Nephron progenitor cell (in vitro differentiated cells): ENCODE measurements around the gene WFIKKN1.

ENCODE experiments used
- DNase-seq: peaks from one replicate; pipeline ENCODE4 v3.0.0; 2021
- H3K27ac Mint-ChIP-seq: 2 replicates; pipeline ENCODE4 v1.8.0; 2021; ENCODE audit warnings: mild to moderate bottlenecking, moderate library complexity, mixed read lengths
- H3K27me3 Mint-ChIP-seq: 2 replicates; pipeline ENCODE4 v1.8.0; 2021; ENCODE audit warnings: mild to moderate bottlenecking, low read depth, mixed read lengths; ENCODE audit not compliant: poor library complexity
- H3K36me3 Mint-ChIP-seq: 2 replicates; pipeline ENCODE4 v1.8.0; 2021; ENCODE audit warnings: low read depth, mixed read lengths
- H3K4me1 Mint-ChIP-seq: 2 replicates; pipeline ENCODE4 v1.8.0; 2021; ENCODE audit warnings: mixed read lengths
- H3K4me3 Mint-ChIP-seq: 2 replicates; pipeline ENCODE4 v1.8.0; 2021; ENCODE audit warnings: mild to moderate bottlenecking, moderate library complexity, mixed read lengths
- H3K9me3 Mint-ChIP-seq: 2 replicates; pipeline ENCODE4 v1.8.0; 2021; ENCODE audit warnings: mild to moderate bottlenecking, moderate library complexity, mixed read lengths
- TF ChIP-seq, protein P1 (sequence below): fragments of 200-600 bp; sonication (generic); IDR thresholded peaks from 2 replicates; pipeline ENCODE4 v1.5.0; 2021; ENCODE audit warnings: antibody characterized with exemption

Gene WFIKKN1

DNA sequence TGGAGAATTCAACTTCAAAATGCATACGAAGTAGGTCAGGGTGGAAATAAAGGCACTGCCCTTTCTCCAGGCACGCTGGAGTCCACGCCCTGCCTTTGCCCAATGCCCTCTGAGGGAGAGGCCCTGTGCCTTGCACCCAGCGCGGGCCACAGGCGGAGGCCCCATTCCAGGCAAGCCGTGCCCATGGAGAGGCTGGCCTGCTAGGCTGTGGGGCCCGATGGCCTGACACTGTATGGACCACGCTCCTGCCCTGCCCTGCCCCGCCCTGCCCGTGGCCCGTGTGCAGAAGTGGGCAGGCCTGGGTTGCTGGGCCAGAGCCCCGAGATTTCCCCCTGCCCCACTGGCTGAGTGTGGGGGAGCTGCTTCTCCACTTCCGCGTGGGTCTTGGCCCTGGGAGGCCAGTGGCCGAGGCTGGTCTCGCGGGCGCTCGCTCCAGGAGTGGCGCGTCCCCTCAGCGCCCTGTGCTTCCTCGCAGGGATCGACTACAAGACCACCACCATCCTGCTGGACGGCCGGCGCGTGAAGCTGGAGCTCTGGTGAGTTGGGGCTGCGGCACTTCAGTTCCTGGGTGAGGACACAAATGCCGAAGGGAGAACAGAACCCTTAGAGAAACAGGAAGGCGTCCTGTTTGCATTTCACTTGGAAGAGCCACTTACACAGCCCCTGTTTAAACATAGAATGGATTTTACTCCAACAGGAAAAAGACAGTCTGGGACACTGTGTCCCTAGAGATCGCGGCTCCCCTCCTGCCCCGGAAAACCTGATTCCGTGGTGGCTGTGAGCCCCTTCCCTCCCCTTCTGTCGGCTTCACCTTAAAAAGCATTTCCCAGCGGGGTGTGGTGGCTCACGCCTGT is 13.8 kb upstream of the WFIKKN1 start:
- Mint-ChIP-seq H3K4me3 (no peak overlapping the region), H3K27ac (peak overlapping the region; percentile 32)

DNA sequence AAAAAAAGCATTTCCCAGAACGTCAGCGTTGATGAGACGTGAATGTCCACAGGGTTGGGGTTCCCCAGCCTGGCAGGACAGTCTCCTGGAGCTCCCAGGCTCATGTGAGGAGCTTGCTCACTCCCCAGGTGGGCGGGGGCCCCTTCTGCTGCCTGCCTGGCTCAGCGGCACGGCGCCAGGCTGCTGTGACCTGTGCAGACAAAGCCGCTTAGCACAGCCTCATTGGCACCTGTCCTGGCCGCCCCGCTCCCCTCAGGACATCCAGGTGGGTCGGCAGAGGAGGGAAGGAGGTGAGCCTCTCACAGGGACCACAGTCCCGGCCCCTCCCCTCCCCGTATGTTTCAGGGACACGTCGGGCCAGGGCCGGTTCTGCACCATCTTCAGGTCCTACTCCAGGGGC is 12.9 kb upstream of the WFIKKN1 start:
- Mint-ChIP-seq H3K36me3 (peaks cover 27% of the 10 kb centered on the region), H3K4me3 (no peak overlapping the region), H3K27me3 (no peaks in the 10 kb centered on the region), H3K4me1 (peaks cover 28% of the 10 kb centered on the region), H3K27ac (no peak overlapping the region), H3K9me3 (peaks cover 19% of the 10 kb centered on the region)
- DNase-seq = no peak
- TF ChIP-seq, protein P1, sequence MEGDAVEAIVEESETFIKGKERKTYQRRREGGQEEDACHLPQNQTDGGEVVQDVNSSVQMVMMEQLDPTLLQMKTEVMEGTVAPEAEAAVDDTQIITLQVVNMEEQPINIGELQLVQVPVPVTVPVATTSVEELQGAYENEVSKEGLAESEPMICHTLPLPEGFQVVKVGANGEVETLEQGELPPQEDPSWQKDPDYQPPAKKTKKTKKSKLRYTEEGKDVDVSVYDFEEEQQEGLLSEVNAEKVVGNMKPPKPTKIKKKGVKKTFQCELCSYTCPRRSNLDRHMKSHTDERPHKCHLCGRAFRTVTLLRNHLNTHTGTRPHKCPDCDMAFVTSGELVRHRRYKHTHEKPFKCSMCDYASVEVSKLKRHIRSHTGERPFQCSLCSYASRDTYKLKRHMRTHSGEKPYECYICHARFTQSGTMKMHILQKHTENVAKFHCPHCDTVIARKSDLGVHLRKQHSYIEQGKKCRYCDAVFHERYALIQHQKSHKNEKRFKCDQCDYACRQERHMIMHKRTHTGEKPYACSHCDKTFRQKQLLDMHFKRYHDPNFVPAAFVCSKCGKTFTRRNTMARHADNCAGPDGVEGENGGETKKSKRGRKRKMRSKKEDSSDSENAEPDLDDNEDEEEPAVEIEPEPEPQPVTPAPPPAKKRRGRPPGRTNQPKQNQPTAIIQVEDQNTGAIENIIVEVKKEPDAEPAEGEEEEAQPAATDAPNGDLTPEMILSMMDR = no peak

More for the DNA sequence above, 13.8 kb upstream of the WFIKKN1 start:
- Mint-ChIP-seq H3K9me3 (peaks cover 19% of the 10 kb centered on the region), H3K4me1 (peaks cover 19% of the 10 kb centered on the region), H3K27me3 (no peaks in the 10 kb centered on the region), H3K36me3 (peaks cover 27% of the 10 kb centered on the region)
- DNase-seq = no peak
- TF ChIP-seq, protein P1 = no peak

DNA sequence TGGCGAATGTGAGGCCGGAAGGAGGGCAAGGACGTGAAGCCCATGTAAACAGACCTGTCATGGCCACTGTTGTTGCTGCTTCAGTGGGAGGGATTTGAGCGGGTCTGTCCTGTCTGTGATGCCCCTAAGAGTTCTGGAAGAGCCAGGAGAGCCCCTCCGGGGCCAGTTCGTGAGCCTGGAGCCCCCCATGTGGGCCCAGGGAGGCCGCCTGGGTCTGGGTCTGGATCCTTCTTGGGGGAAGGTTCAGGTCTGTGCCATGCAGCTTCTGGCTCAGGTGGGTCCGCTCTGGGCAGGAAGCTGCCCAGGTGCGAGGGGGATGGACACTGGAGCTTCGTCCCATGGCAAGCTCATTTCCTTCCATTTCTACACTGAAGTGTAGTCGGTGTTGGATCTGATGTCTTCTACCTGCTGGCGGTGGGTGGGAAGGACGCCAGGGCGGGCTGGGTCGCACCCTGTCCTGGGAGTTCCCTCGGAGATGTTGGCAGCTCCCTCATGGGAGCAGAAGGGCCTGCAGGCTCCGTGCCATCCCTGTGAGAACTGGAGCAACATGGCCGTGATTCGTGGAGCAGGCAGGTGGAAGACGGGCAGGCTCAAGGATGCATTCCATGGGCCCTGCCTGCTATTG is 11.2 kb upstream of the WFIKKN1 start:
- no peaks in the 10 kb centered on the region for H3K27me3 Mint-ChIP-seq
- peak overlapping the region; percentile 29 for H3K27ac Mint-ChIP-seq
- peaks cover 6% of the 10 kb centered on the region for H3K9me3 Mint-ChIP-seq
- no peak overlapping the region for H3K4me3 Mint-ChIP-seq
- peaks cover 42% of the 10 kb centered on the region for H3K4me1 Mint-ChIP-seq
- H3K36me3 Mint-ChIP-seq = peaks cover 10% of the 10 kb centered on the region
- TF ChIP-seq, protein P1 = no peak
- DNase-seq = no peak

DNA sequence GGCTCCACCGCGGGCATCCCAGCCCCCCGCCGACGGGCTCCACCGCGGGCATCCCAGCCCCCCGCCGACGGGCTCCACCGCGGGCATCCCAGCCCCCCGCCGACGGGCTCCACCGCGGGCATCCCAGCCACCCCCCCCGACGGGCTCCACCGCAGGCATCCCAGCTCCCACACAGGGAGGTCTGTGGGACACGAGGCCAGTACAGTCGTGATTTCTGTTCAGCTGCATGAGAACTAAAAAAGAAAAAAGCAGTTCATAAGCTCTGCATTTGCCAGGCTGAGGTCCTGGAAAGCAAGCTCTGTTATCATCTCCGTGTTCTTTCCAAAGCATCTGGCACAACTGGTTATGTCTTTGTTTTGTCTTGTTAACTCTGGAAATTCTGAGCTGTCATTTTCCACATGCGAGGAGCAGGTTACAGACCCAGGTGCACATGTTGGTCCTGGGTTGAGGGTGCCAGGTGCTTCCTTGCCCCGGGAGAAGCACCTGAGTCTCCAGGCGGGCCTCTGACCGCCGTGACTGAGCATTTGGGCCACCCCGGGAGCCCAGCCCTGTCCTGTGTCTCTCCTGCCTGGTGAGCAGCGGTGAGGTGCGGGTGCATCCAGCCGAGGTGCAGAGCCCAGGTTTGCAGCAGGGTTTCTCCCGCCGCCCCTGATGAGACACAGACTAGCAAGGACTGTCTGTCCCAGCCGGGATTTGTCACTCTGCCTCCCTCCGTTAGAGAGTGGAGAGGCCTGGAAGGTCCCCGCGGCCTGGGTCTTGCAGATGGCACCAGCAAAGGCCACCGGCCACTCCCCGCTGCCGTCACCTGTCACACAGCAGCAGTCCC is 9.9 kb upstream of the WFIKKN1 start:
- Mint-ChIP-seq H3K36me3 (no peaks in the 10 kb centered on the region), H3K9me3 (no peaks in the 10 kb centered on the region), H3K4me1 (peaks cover 44% of the 10 kb centered on the region), H3K4me3 (no peak overlapping the region), H3K27ac (peak overlapping the region; percentile 98), H3K27me3 (no peaks in the 10 kb centered on the region)
- no peak for DNase-seq
- TF ChIP-seq, protein P1 = no peak

DNA sequence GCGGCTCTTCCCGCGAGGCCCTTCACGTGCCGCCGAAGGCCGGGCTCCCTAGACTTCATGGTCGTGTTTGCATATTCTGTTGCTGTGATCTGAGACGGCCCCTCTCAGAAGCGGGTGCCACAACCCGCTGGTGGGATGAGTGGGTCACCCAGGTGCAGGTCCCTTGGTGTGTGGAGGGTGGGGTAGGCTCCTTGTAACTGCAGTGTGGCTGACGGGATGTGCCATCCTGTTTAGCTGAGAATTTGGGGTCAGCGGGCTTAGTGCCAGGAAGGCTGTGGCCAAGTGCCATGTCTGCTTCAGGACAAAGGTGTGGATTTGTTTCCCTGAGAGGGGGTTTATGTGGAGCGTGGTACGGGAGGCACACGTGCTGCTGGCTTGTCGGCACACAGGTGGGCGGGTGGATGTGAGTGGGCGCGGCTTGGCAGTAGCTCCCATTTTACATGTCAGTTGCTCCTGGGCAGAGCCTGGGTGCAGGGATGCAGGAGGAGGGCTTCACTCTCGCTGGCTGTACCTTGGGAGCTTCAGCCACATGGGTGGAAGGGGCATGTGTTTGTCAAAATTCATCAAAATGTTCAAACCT is 9.2 kb upstream of the WFIKKN1 start:
- peaks cover 48% of the 10 kb centered on the region for H3K4me1 Mint-ChIP-seq
- H3K27me3 Mint-ChIP-seq = peaks cover 2% of the 10 kb centered on the region
- H3K36me3 Mint-ChIP-seq = peaks cover 3% of the 10 kb centered on the region
- no peak for DNase-seq
- no peaks in the 10 kb centered on the region for H3K9me3 Mint-ChIP-seq
- H3K4me3 Mint-ChIP-seq = peak overlapping the region; percentile 22
- TF ChIP-seq, protein P1 = no peak
- peak overlapping the region; percentile 98 for H3K27ac Mint-ChIP-seq
